NOMO-1 treated with dmso at 0.1 percent for 144 hours (cell line): ENCODE data around the gene INSYN1.

Experiments used
- DNase-seq: peaks from one replicate; lab custom pipeline; 2025; ENCODE audit not compliant: unreplicated experiment; lab: John Stamatoyannopoulos, UW

Gene INSYN1

DNA sequence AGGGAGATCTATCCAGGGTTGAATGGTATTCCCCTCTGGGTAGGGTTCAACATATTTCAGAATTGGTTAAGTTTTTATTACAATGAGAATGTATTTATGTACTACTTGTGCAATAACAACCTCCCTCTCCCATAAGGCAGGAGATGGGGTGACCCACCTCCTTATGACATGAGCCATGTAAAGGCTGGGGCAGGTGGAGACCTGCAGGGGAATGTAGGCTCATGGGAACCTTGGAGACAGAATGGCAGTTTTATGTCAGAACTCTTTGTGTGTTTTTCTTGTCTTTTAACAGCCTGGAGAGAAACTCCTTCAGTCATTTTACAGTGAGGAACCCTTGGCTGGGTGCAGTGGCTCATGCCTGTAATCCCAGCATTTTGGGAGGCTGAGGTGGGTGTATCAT, 24.6 kb upstream of the INSYN1 start:
- DNase-seq, result no peak

DNA sequence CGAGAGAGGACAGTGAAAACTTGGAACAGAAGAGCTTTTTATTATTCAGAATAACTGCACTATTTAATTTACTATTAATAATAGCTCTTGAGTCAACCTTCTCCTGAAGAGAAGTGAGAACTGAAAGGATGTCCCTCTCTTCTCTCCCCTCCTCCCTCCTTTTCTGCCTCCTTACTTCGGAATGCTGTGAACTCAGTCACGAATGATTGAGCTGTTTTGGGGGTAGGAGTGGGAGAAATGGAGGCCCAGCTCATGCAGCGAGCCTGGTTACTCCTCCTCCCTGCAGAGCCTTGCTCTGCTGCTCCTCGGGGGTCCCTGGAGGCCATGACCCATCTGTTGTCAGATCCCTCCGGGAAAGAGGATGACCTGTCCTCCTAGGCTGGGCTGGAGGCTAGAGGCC, 20.3 kb upstream of the INSYN1 start:
- no peak for DNase-seq

DNA sequence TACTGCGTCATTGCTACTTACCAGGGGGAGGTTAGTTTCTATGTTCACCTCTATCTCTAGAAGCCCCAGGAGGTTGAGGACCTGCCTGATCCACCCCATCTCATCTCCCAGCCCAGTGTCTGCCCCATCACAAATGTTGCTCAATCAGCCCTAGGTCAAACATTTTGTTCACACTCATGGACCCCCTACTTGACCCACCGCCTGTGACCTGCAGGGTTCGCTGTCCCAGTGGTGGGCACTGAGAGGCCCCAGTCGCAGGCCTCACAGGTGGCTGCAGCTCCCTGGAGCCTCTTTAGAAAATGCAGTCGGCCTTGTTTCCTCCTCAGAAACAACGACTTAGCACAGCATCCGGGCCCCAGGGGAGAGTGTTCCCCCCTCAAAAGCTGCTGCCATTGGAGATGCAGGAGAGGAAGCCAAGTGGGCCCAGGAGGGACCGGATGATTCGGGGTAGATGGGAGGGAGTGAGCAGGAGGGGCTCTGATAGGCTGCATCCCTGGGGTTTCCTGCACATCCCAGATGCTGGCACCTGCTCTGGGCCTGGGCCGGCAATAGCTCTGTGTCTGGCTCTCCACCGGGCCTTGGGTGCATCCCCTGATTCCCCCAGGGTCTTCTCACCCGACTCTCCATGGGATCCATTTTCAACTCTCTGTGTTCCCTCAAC, 18.4 kb upstream of the INSYN1 start:
- DNase-seq, result no peak

DNA sequence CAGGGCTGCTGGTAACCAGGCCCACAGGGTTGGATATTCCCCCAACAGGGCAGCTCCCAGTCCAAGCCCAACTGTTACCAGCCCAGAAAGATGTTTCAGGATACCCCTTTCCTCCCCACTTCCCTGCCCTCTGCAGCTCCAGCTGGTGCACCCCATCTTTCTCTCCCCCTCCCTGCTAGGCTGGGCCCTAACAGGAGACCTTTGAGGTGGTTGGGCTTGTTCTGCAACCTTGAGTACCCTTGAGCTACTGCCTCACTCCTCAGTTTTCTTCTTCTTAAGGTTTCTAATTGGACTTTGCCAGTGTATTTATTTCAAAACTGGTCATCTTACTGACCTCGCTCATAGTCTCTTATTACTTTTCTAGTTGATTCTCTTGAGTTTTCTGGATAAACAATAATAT, 16.9 kb upstream of the INSYN1 start:
- DNase-seq, result no peak

DNA sequence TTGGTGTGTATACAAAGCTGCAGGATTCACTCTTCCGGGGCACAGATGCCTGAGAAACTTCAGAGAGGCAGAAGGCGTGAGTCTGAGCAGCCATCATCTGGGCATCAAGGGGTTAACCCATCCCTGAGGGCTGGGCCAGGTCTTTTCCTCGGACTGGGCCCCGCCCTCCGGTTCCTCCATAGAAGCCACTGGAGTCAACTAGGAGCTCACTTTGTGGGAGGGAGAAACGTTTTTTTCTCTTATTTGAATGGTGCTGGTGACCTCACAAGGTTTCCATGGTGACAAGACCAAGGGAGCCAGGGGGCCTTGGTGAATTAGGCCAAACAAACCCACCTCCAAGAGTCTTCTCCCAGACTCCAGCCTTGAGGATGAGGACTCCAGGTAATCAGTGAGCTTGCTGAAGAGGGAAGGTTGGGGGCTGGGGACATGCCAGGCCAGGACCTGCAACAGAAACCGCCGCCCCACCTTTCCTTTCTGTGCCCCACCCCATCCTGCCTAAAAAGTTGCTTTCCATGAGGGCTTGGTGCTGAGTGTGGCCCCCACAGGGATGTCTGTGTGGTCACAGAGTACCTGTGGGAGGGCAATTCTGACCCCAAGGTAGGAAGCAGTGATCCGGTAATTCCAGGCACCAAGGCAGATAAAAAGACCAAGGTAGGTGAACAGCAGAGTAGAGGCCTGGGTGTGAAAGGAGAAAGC, 14.8 kb upstream of the INSYN1 start:
- no peak for DNase-seq

DNA sequence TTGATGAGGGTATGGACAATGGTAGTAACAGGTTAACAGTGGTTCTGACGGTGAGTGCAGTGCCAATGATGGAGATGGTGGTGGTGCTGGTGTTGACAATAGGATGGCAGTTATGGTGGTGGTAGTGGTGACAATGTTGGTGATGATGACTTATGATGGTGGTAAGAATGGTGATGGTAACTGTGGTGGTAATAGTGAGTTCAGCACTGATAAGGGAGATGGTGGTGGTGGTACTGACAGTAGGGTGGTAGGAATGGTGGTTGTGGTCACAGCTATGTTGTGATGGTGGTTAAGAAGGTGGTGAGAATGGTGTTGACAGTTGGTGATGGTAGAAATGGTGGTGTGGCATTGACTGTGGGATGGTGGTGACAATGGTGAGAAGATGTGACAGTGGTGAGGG, 13.4 kb upstream of the INSYN1 start:
- no peak for DNase-seq

DNA sequence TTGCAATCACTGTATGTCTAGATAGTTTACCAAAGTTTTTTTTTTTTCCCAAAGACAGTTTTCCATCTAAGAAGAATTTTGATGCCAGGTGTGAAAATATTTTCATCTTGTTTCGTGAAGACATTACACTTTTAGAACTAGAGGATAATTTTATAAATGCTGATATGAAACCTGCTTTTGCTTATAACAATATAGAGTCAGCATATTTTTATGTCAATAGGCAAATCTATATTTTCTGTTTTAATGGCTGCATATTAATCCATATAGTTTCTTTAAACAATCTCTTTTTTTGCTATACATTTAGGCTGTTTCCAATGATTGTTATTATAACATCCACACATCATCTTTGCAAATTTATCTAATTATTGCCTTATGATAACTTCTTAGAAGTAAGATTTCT, 12.6 kb upstream of the INSYN1 start:
- no peak for DNase-seq

DNA sequence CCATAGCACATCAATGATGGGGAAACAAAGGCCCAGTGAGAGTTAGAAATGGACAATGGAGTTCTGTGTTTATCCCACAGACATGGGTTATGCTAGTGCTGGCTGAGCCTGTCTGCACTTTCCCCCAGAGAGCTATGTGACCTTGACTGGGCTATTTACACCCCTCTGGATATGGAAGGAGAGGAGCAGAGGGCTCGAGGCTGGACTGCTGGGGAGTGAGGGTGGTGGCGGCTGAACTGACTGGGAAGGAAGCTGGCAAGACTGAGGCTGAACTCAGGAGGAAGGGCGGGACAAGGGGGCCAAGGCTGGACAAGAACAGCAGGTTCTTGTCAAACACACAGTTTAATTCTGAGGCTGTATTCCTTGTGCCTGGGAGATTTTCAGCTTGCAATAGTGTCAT, 10.8 kb upstream of the INSYN1 start:
- no peak for DNase-seq

DNA sequence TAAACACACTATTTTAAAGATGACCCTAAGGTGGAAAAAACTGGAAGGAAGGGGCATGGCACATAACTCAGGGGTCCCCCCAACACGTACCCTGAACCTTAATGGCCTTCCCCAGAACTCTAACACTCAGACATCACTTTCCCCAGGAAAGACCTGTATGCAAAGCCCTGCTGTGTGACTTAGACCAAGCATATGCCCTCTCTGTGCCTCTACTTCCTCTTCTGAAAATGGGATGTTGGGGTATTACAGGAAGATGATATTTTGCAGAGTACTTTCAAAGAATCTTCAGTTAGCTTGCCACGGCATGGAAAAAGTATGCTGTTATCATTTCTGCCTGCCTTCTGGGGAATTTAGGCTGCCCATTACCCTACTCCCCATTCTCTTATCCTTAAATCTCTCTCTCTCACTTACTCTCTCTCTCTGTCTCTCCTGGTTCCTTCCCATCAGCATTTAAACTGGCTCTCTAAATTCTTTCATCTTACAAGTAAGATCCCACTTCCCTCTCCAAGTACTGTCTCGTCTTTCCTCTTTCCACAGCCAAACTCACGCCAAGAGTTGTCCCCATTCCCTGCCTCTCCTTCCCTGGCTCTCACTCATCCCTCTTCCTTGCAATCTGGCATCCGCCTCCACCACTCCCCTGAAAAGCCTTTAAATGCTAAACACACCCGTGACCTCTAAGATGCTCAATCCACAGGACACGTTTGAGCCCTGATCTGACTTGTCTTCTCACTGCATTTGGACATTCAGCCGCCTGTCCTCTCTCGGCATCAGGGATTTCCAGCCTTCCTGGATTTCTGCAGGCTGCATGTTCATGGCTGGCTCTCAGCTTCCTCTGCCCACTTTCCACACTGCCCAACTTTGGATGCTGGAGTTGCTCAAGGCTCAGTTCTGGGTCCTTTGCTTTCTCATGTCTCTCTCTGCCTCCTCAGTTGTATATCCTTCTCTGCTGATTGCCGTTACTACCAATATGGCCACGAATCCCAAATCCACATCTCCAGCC, 7.5 kb upstream of the INSYN1 start:
- no peak for DNase-seq

DNA sequence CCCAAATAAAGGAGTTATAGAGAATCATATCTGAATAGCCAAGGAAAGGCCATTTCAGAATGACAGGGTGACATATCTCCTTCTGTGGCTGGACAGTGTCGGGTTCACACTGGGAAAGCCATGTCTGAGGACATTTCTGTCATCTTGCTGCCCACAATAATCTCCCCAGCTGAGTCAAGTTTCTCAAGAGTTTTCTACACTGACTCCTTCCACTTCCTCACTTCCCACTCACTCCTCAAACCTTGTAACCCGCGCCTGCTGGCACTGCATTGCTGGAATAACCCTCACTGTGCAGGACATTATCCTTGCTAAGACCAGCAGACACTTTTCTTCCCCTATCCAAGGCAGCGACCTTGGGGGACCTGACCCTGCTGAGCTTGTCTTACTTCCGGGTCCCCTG, 5.3 kb upstream of the INSYN1 start:
- no peak for DNase-seq

DNA sequence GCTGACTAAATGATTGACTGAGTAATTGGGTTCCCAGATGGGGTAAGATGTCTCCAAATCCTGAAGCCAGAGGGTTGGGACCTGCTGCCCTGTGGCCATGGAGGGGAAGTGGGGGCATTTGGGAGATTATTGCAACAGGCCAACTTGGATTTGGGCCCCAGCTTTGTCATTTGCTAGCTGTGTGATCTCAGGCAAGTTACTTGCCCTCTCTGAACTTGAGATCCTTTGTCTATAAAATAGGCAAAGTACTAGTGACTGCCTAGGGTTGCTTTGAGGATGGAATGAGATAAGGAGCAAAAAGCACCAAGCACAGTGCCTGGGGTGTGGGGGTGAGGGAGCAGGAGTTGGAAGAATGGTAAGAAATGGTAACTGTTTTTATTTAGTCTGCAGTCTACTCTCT, 4.4 kb upstream of the INSYN1 start:
- no peak for DNase-seq

DNA sequence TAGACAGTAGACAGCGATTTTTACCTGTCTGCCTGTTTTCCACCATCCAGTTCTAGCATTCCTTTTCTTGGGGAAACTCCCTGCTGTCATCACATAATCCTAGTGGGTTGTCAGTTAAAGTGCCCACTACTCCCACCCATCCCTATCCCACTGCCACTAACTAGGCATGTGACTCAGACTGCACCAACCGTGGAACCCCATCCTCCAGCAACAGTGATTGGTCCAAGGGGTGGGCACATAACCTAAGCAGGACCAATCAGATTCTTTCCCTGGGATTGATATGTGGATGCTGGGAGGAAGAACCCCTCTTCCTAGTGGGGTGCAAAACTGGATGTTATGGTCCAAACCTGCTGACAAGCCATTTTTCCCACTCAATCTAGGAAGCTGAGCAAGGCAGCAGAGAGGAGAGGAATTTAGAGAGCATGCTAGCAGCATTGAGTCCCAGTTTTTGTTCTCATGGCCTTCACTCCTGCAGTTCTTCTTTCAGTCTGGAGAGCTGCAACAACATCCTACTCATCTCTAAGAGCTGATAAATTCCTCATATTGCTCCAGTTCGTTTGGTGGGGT, 3.9 kb upstream of the INSYN1 start:
- no peak for DNase-seq

DNA sequence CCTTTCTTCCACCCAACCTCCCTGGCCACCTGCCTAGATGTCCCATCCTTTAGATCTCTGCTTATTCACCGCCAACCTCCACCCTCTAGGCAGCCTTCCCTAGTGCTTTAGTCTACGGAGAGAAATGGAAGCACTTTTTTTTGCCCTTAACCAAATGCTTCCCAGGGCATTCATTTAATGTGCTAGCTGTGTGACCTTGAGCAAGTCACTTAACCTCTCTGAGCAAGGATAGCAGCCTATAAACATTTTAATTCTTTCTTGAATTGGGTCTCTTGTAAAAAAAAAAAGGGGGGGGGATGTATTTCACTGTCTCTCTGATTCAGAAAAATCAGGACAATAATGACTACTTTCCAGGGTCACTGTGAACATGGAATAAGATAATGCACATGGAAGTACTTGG, 3.2 kb upstream of the INSYN1 start:
- DNase-seq, result no peak

DNA sequence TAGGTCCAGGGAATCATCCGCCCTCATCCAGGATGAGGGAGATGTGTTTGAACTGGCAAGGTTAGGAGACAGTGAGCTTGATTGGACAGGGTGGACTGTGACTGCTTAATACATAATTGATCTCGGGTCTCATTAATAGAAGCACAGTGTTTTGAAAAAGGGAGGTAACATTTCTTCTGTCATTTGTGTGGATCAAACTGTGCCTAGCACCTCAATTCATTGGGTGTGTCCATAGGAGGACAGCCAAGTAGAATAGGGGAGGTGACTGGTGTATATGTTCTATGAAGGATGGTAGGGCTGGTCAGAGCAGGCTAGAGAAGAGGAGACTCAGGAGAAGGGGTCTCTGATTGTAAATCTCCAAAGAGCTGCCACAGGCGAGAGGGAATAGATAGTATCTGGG, 2.8 kb upstream of the INSYN1 start:
- no peak for DNase-seq

DNA sequence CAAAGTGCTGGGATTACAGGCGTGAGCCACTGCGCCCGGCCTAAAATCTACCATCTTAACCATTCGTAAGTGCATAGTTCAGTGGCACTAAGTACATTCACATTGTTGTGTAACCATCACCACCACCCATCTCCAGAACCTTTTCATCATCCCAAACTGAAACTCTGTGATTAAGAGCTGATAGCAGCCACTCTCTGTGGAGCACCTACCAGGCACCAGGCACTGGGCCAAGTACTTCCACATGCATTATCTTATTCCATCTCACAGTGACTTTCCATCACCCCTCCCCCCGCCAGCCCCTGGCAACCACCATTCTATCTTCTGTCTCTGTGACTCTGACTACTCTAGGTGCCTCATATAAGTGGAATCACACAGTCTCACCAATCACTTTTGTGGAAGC, 2.3 kb upstream of the INSYN1 start:
- no peak for DNase-seq

DNA sequence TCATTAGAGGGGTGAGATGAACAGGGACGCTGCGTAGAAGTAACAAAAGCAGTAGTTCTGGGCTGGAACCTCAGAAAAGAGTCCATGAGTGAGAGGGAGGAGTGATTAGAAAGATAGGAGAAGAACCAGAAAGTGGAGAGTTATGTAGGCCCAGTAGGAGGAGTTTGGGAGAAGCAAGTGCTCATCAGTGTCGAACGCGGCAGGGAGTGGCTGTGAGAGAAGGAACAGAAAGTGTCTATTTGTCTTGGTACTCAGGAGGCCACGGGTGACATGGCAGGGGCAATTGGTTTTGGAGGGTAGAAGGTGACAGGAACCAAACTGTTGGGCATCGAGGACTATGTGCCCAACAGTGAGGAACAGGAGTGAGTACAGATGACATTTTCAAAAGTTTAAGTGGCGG, 1.3 kb upstream of the INSYN1 start:
- peak; percentile 12 for DNase-seq

DNA sequence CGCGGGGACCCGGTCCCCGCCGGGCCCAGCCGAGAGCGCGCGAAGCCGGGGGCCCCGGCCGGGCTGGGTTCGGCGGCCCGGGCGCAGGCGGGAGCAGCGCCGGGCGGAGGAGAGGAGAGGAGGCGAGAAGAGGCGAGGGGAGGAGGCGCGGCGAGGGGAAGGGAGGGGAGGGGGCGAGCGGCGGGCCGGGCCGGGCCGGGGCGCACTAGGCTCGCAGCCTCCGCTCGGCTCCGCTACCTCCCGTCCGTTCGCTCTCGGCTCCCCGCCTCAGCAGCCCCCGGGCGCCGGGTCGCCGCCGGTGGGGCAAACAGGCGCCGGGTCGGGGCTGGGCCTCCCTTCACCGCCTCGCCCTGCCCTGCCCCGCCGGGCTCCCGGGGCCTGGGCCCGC, 351 bp downstream of the INSYN1 start:
- DNase-seq, result no peak

DNA sequence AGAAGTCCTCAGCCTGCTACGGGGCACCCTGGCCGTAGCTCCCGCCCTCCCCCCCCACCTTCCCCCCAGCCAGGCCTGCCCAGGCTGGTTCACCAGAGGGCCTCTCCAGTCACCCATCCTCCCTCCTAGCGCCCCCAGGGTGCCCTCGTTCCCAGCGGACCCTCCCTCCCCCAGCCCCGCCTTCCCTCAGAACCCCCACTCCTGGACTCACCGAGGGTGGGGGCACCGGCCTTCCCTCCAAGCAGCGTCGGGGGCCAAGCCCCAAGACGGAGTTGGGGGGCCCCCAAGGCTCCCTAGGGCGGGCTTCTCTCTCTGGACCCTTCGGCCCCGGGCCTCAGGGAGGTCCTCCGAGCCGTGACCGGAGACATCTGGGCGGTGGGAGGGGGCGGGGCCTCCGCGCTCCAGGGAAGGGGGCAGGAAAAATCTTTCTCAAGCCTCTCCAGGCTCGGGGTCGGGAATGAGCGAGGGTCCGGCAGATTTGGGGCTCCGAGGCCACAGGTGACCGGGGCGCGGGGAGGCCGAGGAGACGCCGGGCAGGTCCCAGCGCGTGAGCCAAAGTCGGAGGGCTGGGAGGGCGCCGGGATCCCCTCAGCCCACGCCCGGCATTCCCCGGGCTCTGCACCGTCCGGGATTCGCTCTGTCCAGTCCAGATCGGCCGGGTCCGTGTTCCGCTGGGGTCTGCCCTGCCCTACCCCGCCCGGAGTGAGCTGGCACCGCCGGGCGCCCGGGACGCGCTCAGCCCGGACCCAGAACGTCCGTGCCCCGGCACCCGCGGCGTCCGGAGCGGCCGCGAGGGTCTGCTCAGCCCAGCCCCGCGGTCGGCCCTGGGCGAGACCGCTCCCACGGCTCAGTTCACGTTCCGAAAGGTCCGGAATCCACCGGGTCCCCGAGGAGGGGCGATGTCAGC, 999 bp downstream of the INSYN1 start:
- no peak for DNase-seq

DNA sequence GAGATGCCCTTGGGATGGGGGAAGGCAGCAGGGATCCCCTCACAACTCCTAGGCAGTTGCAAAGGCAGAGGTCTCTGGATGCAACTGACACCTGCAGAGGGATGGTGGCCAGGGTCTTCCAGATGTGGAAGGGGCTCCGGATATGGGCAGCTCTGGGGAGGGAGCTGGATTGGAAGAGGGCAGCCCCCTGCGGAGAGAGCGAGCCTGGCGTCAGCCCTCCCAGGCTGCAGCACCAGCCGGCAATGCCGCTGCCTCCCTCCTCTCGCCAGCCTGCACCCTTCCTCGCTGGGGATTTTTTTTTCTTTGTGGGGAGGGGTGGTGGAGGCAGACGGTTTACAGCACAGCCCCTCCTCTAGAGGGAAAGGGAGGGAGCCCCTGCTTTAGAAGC, 1.6 kb downstream of the INSYN1 start:
- DNase-seq, result no peak

DNA sequence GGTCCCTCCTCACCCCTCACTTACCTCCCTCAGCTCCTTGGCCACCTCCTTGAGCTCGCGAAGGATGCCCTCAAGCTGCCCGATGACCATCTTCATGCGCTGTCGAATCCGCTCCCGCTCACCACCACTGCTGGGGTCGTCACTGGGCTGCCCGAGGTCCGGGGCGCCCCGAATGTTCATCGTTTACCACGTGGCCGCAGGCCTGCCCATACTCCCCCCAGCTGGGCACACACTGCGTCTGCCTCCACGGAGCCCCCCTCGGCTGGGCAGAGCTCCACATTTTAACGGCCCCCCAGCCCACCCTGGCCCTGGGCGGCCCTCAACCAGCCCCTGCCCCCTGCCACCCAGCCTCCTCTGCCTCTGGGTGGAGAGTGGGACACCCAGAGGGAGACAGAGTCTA, 2.2 kb downstream of the INSYN1 start:
- DNase-seq, result no peak

DNA sequence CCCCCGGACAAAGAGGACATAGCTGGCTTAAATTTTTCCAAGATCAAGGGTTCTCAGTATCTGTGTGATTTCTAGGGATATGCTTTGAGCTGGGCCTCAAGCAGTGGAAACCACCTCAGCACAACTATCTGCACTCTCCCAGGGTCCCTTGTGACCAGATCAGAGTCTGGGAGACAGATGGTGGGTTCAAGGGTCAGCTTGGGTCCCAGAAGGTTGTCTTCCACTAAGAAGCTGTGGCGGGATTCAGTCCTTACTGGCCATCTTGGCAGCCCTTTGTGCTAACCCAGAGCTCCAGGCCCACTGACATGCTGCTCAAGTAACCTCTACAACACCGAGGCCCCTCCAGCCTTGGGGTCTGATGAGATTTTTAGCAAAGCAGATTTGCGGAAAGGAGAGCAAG, 2.7 kb downstream of the INSYN1 start:
- no peak for DNase-seq
